Measurements from ENCODE around the gene PCCA.
"Not testable (repeated sequence)": the region's sequence is repeated elsewhere in the genome, so short reads cannot be mapped to it uniquely, and the experiment has no call there.

The PCCA gene

GRCh38 chr13:100197591-100198365 lies 108.9 kb downstream of the PCCA start:
- no peak for DNase-seq

GRCh38 chr13:100203696-100204367 lies 114.9 kb downstream of the PCCA start:
- no peak for DNase-seq

GRCh38 chr13:100208002-100208401 lies 119.1 kb downstream of the PCCA start:
- DNase-seq: no peak

GRCh38 chr13:100208626-100209025 lies 119.7 kb downstream of the PCCA start:
- DNase-seq: no peak

GRCh38 chr13:100209857-100210825 lies 121.2 kb downstream of the PCCA start:
- DNase-seq: no peak

- DNase-seq: no peak
Measured at GRCh38 chr13:100211016-100211710, 122.3 kb downstream of the PCCA start.

- no peak for DNase-seq
Measured at GRCh38 chr13:100212904-100213553, 124.1 kb downstream of the PCCA start.

- DNase-seq: no peak
Measured at GRCh38 chr13:100213576-100213975, 124.7 kb downstream of the PCCA start.

GRCh38 chr13:100214886-100215285 lies 126.0 kb downstream of the PCCA start:
- no peak for DNase-seq

GRCh38 chr13:100221166-100221565 lies 132.3 kb downstream of the PCCA start:
- no peak for DNase-seq

GRCh38 chr13:100223966-100224530 lies 135.2 kb downstream of the PCCA start:
- not testable (repeated sequence) for DNase-seq

GRCh38 chr13:100229603-100230002 lies 140.7 kb downstream of the PCCA start:
- DNase-seq: no peak

- DNase-seq: peak; percentile 9 to 57
Measured at GRCh38 chr13:100230769-100231149, 141.9 kb downstream of the PCCA start.

GRCh38 chr13:100231176-100231575 lies 142.3 kb downstream of the PCCA start:
- no peak for DNase-seq

- no peak for DNase-seq
Measured at GRCh38 chr13:100234006-100234405, 145.1 kb downstream of the PCCA start.

- no peak for DNase-seq
Measured at GRCh38 chr13:100234524-100235136, 145.7 kb downstream of the PCCA start.

GRCh38 chr13:100235311-100235901 lies 146.5 kb downstream of the PCCA start:
- DNase-seq: peak; percentile 5 to 63

GRCh38 chr13:100240109-100240779 lies 151.4 kb downstream of the PCCA start:
- DNase-seq: no peak

- DNase-seq: no peak
Measured at GRCh38 chr13:100244431-100244830, 155.5 kb downstream of the PCCA start.

- DNase-seq: no peak
Measured at GRCh38 chr13:100245104-100245503, 156.2 kb downstream of the PCCA start.

Measured in NCI-H524 (cell line).